IPS DF 6.9 (cell line): ENCODE measurements around the gene ARSB.

Experiments used
- DNase-seq: peaks from one replicate; pipeline ENCODE4 v3.0.0-alpha.2; 2013; ENCODE audit warnings: low read depth, low spot score
- H3K27ac ChIP-seq: one replicate; pipeline ENCODE4 v1.5.1; 2013; ENCODE audit warnings: low read length, control low read depth
- H3K27me3 ChIP-seq: 2 replicates; pipeline ENCODE4 v1.6.1; 2013; ENCODE audit warnings: mild to moderate bottlenecking, low read length; ENCODE audit not compliant: control insufficient read depth, insufficient read depth
- H3K36me3 ChIP-seq: 2 replicates; pipeline ENCODE4 v1.6.1; 2013; ENCODE audit warnings: low read length; ENCODE audit not compliant: control insufficient read depth, insufficient read depth
- H3K4me1 ChIP-seq: 2 replicates; pipeline ENCODE4 v1.6.1; 2013; ENCODE audit warnings: low read length; ENCODE audit not compliant: control insufficient read depth, insufficient read depth
- H3K4me3 ChIP-seq: 2 replicates; pipeline ENCODE4 v1.5.1; 2013; ENCODE audit warnings: mild to moderate bottlenecking, low read length
- H3K9me3 ChIP-seq: 2 replicates; pipeline ENCODE4 v1.6.1; 2013; ENCODE audit warnings: low read length, inconsistent platforms; ENCODE audit not compliant: control insufficient read depth, insufficient read depth
- WGBS: extraction: QIAGEN DNeasy Blood & Tissue Kit; methylation state at CpG from one replicate; pipeline ENCODE4 v1.1.7; 2013; ENCODE audit warnings: mixed read lengths, missing lambda C conversion rate; ENCODE audit not compliant: insufficient read length, insufficient coverage; 5-methylcytosine and 5-hydroxymethylcytosine counted together

ARSB gene

GRCh38 chr5:78958672-78959445 lies 26.3 kb downstream of the ARSB start:
- no peaks in the 10 kb centered on the region for H3K36me3 ChIP-seq
- no peaks in the 10 kb centered on the region for H3K27me3 ChIP-seq
- H3K4me1 ChIP-seq, result no peaks in the 10 kb centered on the region
- H3K4me3 ChIP-seq, result no peak overlapping the region
- no peak for DNase-seq
- no peak overlapping the region for H3K27ac ChIP-seq
- no peaks in the 10 kb centered on the region for H3K9me3 ChIP-seq
- WGBS, result no CpG with 5 or more reads among the region's 3 CpGs

- Histone ChIP-seq H3K9me3 (no peaks in the 10 kb centered on the region), H3K36me3 (no peaks in the 10 kb centered on the region), H3K27ac (no peak overlapping the region), H3K27me3 (no peaks in the 10 kb centered on the region), H3K4me1 (no peaks in the 10 kb centered on the region), H3K4me3 (no peak overlapping the region)
- no CpG with 5 or more reads among the region's 1 CpG for WGBS
- no peak for DNase-seq
These were observed 28.2 kb downstream of the ARSB start for GRCh38 chr5:78956901-78957300.

GRCh38 chr5:78953092-78953800 lies 31.9 kb downstream of the ARSB start:
- no peak overlapping the region for H3K4me3 ChIP-seq
- no CpG with 5 or more reads among the region's 4 CpGs for WGBS
- DNase-seq, result no peak

GRCh38 chr5:78930721-78931120 lies 54.4 kb downstream of the ARSB start:
- H3K36me3 ChIP-seq, result no peaks in the 10 kb centered on the region

More at GRCh38 chr5:78953092-78953800, 31.9 kb downstream of the ARSB start:
- no peaks in the 10 kb centered on the region for H3K4me1 ChIP-seq
- H3K27ac ChIP-seq, result no peak overlapping the region
- H3K27me3 ChIP-seq, result no peaks in the 10 kb centered on the region
- no peaks in the 10 kb centered on the region for H3K36me3 ChIP-seq
- H3K9me3 ChIP-seq, result no peaks in the 10 kb centered on the region

GRCh38 chr5:78929833-78930232 lies 55.3 kb downstream of the ARSB start:
- Histone ChIP-seq H3K27ac (no peak overlapping the region), H3K4me1 (peaks cover 3% of the 10 kb centered on the region; the same call in 1 of the 2 replicates), H3K9me3 (no peaks in the 10 kb centered on the region), H3K4me3 (no peak overlapping the region), H3K36me3 (no peaks in the 10 kb centered on the region), H3K27me3 (no peaks in the 10 kb centered on the region)
- no CpG with 5 or more reads among the region's 4 CpGs for WGBS
- no peak for DNase-seq

More at GRCh38 chr5:78930721-78931120, 54.4 kb downstream of the ARSB start:
- Histone ChIP-seq H3K4me3 (no peak overlapping the region), H3K27ac (no peak overlapping the region), H3K9me3 (no peaks in the 10 kb centered on the region), H3K4me1 (peaks cover 3% of the 10 kb centered on the region; the same call in 1 of the 2 replicates), H3K27me3 (no peaks in the 10 kb centered on the region)
- DNase-seq, result no peak
- WGBS, result no CpG with 5 or more reads among the region's 9 CpGs

GRCh38 chr5:78927657-78928282 lies 57.3 kb downstream of the ARSB start:
- H3K4me3 ChIP-seq, result no peak overlapping the region
- H3K36me3 ChIP-seq, result no peaks in the 10 kb centered on the region
- H3K4me1 ChIP-seq, result peaks cover 3% of the 10 kb centered on the region; the same call in 1 of the 2 replicates
- no peak overlapping the region for H3K27ac ChIP-seq
- peak; percentile 64 for DNase-seq
- no peaks in the 10 kb centered on the region; the same call in 1 of the 2 replicates for H3K27me3 ChIP-seq
- no peaks in the 10 kb centered on the region for H3K9me3 ChIP-seq
- WGBS, result no CpG with 5 or more reads among the region's 3 CpGs

- no CpG with 5 or more reads among the region's 2 CpGs for WGBS
These were observed 58.9 kb downstream of the ARSB start for GRCh38 chr5:78926252-78926651.

GRCh38 chr5:78925129-78925876 lies 59.8 kb downstream of the ARSB start:
- no peak overlapping the region for H3K4me3 ChIP-seq
- no peaks in the 10 kb centered on the region for H3K9me3 ChIP-seq
- H3K4me1 ChIP-seq, result peaks cover 3% of the 10 kb centered on the region; the same call in 1 of the 2 replicates
- no peak overlapping the region for H3K27ac ChIP-seq
- no peaks in the 10 kb centered on the region; the same call in 1 of the 2 replicates for H3K27me3 ChIP-seq
- DNase-seq, result no peak
- WGBS, result no CpG with 5 or more reads among the region's 6 CpGs
- H3K36me3 ChIP-seq, result no peaks in the 10 kb centered on the region

More at GRCh38 chr5:78926252-78926651, 58.9 kb downstream of the ARSB start:
- H3K4me1 ChIP-seq, result peaks cover 3% of the 10 kb centered on the region; the same call in 1 of the 2 replicates
- no peak overlapping the region for H3K27ac ChIP-seq
- H3K36me3 ChIP-seq, result no peaks in the 10 kb centered on the region
- no peak for DNase-seq
- no peaks in the 10 kb centered on the region; the same call in 1 of the 2 replicates for H3K27me3 ChIP-seq
- H3K9me3 ChIP-seq, result no peaks in the 10 kb centered on the region
- no peak overlapping the region for H3K4me3 ChIP-seq

- H3K4me3 ChIP-seq, result no peak overlapping the region
- H3K9me3 ChIP-seq, result no peaks in the 10 kb centered on the region
- WGBS, result no CpG with 5 or more reads among the region's 1 CpG
- no peak overlapping the region for H3K27ac ChIP-seq
- peaks cover 3% of the 10 kb centered on the region; the same call in 1 of the 2 replicates for H3K4me1 ChIP-seq
- no peak for DNase-seq
- H3K27me3 ChIP-seq, result no peaks in the 10 kb centered on the region; the same call in 1 of the 2 replicates
- no peaks in the 10 kb centered on the region for H3K36me3 ChIP-seq
These were observed 61.5 kb downstream of the ARSB start for GRCh38 chr5:78923622-78923970.
